ENCODE data around the gene WDR46. TPM values are rescaled to one million over a fixed set of nuclear protein-coding genes. Genes with fewer than 3 reads are reported as not detected.
A peak's percentile ranks its signal among the peaks of the same experiment; 100 is the strongest.

WDR46 gene
- total and polyA plus RNA-seq, 2 experiments from 2014 or later: 71.4 to 104 TPM

- Histone ChIP-seq H3K4me1 (ENCODE audit: insufficient read depth) (no peaks in the 10 kb centered on the region), H3K9me2 (ENCODE audit: insufficient read depth) (no peaks in the 10 kb centered on the region), H3K36me3 (ENCODE audit: insufficient read depth) (no peaks in the 10 kb centered on the region), H4K20me1 (replicated peaks; ENCODE audit: insufficient read depth) (peaks cover 20% of the 10 kb centered on the region), H3K27me3 (ENCODE audit: insufficient read depth) (no peaks in the 10 kb centered on the region), H2AFZ (no peak overlapping the region), H3K4me2 (no peak overlapping the region), H3F3A (replicated peaks; ENCODE audit: low read depth) (0 out of 2 replicates have a peak, but pooled peaks cover under 1% of the 10 kb centered on the region), H3K27ac (ENCODE audit: low read depth) (no peak overlapping the region), H3K4me3 (no peak overlapping the region), H3K79me2 (replicated peaks; ENCODE audit: insufficient read depth) (peaks cover 28% of the 10 kb centered on the region)
- 0 out of 2 replicates have a peak, but pooled peaks have one; percentile 22 for TF ChIP-seq POLR2AphosphoS5 (IDR thresholded peaks at IDR 0.05; ENCODE audit: low read depth)
- TF ChIP-seq NANOG (IDR thresholded peaks at IDR 0.05; ENCODE audit: borderline replicate concordance): no peak
- ATAC-seq (no peak), DNase-seq (ENCODE audit: low spot score) (no peak)
- Mint-ChIP-seq H3K4me1 (peaks cover 6% of the 10 kb centered on the region; the same call in 2 of the 3 replicates), H3K27me3 (ENCODE audit: insufficient read depth, low read depth, poor library complexity) (peaks cover 14% of the 10 kb centered on the region), H3K4me3 (no peak overlapping the region), H3K36me3 (ENCODE audit: low read depth) (peaks cover 6% of the 10 kb centered on the region), H3K9me3 (no peaks in the 10 kb centered on the region), H3K27ac (no peak overlapping the region)
These were observed 16.0 kb upstream of the WDR46 start for GRCh38 chr6:33305052-33305451.

GRCh38 chr6:33304216-33304615, 15.2 kb upstream of the WDR46 start:
- no peak overlapping the region for H3K4me3 ChIP-seq
- H3K79me2 ChIP-seq (replicated peaks; ENCODE audit: insufficient read depth): peaks cover 28% of the 10 kb centered on the region
- H3K27ac Mint-ChIP-seq: no peak overlapping the region
- peaks cover 7% of the 10 kb centered on the region for H3K36me3 Mint-ChIP-seq (ENCODE audit: low read depth)
- H3F3A ChIP-seq (replicated peaks; ENCODE audit: low read depth): peaks cover 7% of the 10 kb centered on the region; the same call in 1 of the 2 replicates
- H4K20me1 ChIP-seq (replicated peaks; ENCODE audit: insufficient read depth): peaks cover 22% of the 10 kb centered on the region
- H3K4me1 Mint-ChIP-seq: peaks cover 9% of the 10 kb centered on the region; the same call in 2 of the 3 replicates
- no peaks in the 10 kb centered on the region for H3K36me3 ChIP-seq (ENCODE audit: insufficient read depth)
- peaks cover 18% of the 10 kb centered on the region for H3K27me3 Mint-ChIP-seq (ENCODE audit: insufficient read depth, low read depth, poor library complexity)
- H3K4me1 ChIP-seq (ENCODE audit: insufficient read depth): no peaks in the 10 kb centered on the region
- no peaks in the 10 kb centered on the region for H3K9me2 ChIP-seq (ENCODE audit: insufficient read depth)
- DNase-seq (ENCODE audit: low spot score) (no peak), ATAC-seq (no peak)
- TF ChIP-seq NANOG (IDR thresholded peaks at IDR 0.05; ENCODE audit: borderline replicate concordance) (no peak), ETS1 (IDR thresholded peaks at IDR 0.05) (no peak), ZNF114 (CRISPR knock-in tag; IDR thresholded peaks at IDR 0.05) (no peak), EZH2phosphoT487 (IDR thresholded peaks at IDR 0.05; ENCODE audit: unreplicated experiment) (no peak), CREB1 (CRISPR knock-in tag; IDR thresholded peaks at IDR 0.05; ENCODE audit: low read depth) (no peak), ZNF331 (CRISPR knock-in tag; IDR thresholded peaks at IDR 0.05; ENCODE audit: low read depth) (no peak), CTCF (conservative IDR thresholded peaks at IDR 0.05; ENCODE audit: low read depth in 2 of 2) (no peak), STAT1 (IDR thresholded peaks at IDR 0.05; ENCODE audit: unreplicated experiment) (no peak), EZH2 (IDR thresholded peaks at IDR 0.05; ENCODE audit: low read depth, unreplicated experiment) (no peak), POLR2AphosphoS5 (IDR thresholded peaks at IDR 0.05; ENCODE audit: low read depth) (no peak)
- H3K27ac ChIP-seq (ENCODE audit: low read depth): no peak overlapping the region
- no peak overlapping the region for H3K4me3 Mint-ChIP-seq
- H3K9me3 Mint-ChIP-seq: no peaks in the 10 kb centered on the region
- no peaks in the 10 kb centered on the region for H3K27me3 ChIP-seq (ENCODE audit: insufficient read depth)
- H2AFZ ChIP-seq: no peak overlapping the region
- H3K4me2 ChIP-seq: no peak overlapping the region
